ENCODE data around the gene PHETA1. TPM values are rescaled to one million over a fixed set of nuclear protein-coding genes. Genes with fewer than 3 reads are reported as not detected.

The PHETA1 gene
- total RNA-seq, 1 experiment from 2014 or later: 10.6 TPM

DNA sequence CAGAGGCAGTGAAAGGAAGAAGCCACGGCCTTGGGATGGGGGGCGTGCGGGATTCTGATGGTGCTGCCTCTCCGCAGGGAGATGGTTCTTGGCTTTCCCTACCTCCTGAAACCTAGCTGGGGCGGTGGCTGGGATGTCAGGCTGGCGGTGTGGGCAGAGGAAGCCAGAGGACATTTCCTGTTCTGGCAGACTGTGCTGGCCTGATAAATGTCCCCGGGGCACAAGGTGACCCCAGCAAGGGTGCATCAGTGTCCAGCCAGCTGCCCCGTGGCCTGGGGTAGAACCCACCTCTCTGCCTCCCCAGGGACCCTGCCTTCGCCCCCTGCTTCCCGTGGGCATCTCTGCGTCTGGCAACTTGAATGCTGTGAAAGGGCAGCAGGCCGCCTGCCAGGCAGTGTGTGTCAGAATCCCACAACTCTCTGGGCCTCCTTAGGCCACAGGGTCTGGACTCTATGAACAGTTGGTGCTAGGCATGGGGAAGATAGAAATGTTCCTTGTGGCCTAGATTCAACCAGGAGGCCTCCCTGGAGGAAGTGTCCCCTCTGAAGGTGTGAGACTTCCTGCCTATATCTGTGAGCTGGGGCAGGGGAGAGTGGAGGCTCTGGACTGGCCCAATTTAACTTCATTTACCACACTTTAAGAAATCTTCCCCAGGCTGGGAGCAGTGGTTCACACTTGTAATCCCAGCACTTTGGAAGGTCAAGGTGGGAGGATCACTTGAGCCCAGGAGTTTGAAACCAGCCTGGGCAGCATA lies 41.7 kb upstream of the PHETA1 start:
- Histone ChIP-seq H3K27ac (ENCODE audit: low read depth, low read length) (peak overlapping the region; percentile 11; the same call in 1 of the 2 replicates), H3K9me2 (ENCODE audit: insufficient read depth) (no peaks in the 10 kb centered on the region), H3K9ac (ENCODE audit: low read length) (peak overlapping the region; percentile 38; the same call in 1 of the 2 replicates), H3K4me2 (ENCODE audit: low read length) (peak overlapping the region; percentile 67), H3K79me2 (ENCODE audit: insufficient read depth, low read length) (peaks cover 49% of the 10 kb centered on the region), H3K36me3 (ENCODE audit: control insufficient read depth in 1 of 2, insufficient read depth in 2 of 2, low read length in 2 of 2) (no peaks in the 10 kb centered on the region), H3K9me3 (ENCODE audit: control insufficient read depth in 1 of 2, insufficient read depth in 1 of 2, low read depth in 1 of 2, low read length in 2 of 2) (no peaks in the 10 kb centered on the region), H3K27me3 (ENCODE audit: insufficient read depth, low read length) (no peaks in the 10 kb centered on the region), H3K4me1 (ENCODE audit: control insufficient read depth in 1 of 2, insufficient read depth in 2 of 2, low read length in 2 of 2) (peaks cover 30 to 78% of the 10 kb centered on the region in 2 experiments), H3K4me3 (replicated peaks in 1 of 2; ENCODE audit: low read depth in 1 of 2, low read length in 2 of 2) (no peak overlapping the region), H2AFZ (ENCODE audit: low read depth, low read length, poor library complexity, severe bottlenecking) (no peak overlapping the region), H4K20me1 (ENCODE audit: insufficient read depth) (no peaks in the 10 kb centered on the region)
- intact Hi-C loops (cut with micrococcal nuclease): no loop called here
- RAD21 ChIA-PET (ENCODE audit: low non-redundant PET in 1 of 2, low total read pairs in 2 of 2, uncharacterized antibody in 2 of 2, unreplicated experiment in 2 of 2): interaction anchor here in 1 of 2 experiments (0.5 kb wide), 1 partner anchor 10 kb away, joined by 3 read pairs; no protein-coding TSS in a partner anchor
- ATAC-seq (no peak), DNase-seq (ENCODE audit: low read depth, low spot score) (no peak)
- CTCF ChIA-PET: interaction anchor here (1.0 kb wide), 1 partner anchor 13 kb away, joined by 3 read pairs; no protein-coding TSS in a partner anchor
- BruUV-seq (replicated peaks): no TSS peak
- no peak for TF ChIP-seq POLR2AphosphoS5 (IDR thresholded peaks at IDR 0.05; ENCODE audit: low read depth, low read length)
- POLR2A ChIA-PET: interaction anchor here (1.3 kb wide), 1 partner anchor 27 kb away, joined by 4 read pairs; no protein-coding TSS in a partner anchor

DNA sequence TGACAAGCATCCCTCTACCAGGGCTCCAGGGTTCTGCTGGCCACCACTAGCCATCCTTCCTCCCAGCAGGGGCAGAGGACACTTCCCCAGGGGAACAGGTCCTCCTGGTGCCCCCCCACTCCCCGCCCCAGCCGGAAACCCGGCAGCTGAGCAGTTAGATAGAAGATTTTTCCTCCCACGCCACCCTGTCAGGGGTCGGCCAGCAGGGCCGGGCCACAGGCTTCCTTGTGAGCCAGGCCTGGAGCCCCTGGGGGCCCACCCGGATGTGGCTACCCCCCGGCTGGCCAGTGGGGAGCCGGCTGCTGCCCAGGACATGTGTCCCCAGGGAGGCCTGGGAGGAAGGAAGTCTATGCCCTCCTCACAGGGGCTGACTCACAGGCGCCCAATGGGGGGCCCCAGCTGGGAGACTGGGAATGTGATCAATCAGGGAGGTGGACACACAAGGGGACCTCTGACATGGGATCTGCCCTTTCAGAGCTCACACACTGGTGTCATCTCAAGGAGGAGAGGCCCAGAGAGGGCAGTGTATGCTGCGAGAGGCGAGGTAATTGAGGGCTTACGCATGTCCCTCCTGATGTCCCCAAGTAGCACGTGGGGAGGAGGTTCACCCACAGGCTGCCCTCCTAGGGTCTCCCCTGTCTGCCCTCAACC lies 41.0 kb upstream of the PHETA1 start:
- H3K79me2 ChIP-seq (ENCODE audit: insufficient read depth, low read length): peaks cover 45% of the 10 kb centered on the region
- no peak overlapping the region for H2AFZ ChIP-seq (ENCODE audit: low read depth, low read length, poor library complexity, severe bottlenecking)
- H3K4me2 ChIP-seq (ENCODE audit: low read length): peak overlapping the region; percentile 67
- H3K36me3 ChIP-seq (ENCODE audit: control insufficient read depth in 1 of 2, insufficient read depth in 2 of 2, low read length in 2 of 2): no peaks in the 10 kb centered on the region
- CTCF ChIA-PET: no interaction called here
- no peaks in the 10 kb centered on the region for H3K27me3 ChIP-seq (ENCODE audit: insufficient read depth, low read length)
- intact Hi-C loops (cut with micrococcal nuclease): no loop called here
- H4K20me1 ChIP-seq (ENCODE audit: insufficient read depth): no peaks in the 10 kb centered on the region
- peak overlapping the region in 1 of 2 experiments; percentile 18; a peak in 1 of 4 replicates for H3K4me3 ChIP-seq (replicated peaks in 1 of 2; ENCODE audit: low read depth in 1 of 2, low read length in 2 of 2)
- RAD21 ChIA-PET (ENCODE audit: low non-redundant PET in 1 of 2, low total read pairs in 2 of 2, uncharacterized antibody in 2 of 2, unreplicated experiment in 2 of 2): interaction anchor here in 1 of 2 experiments (0.5 kb wide), 1 partner anchor 10 kb away, joined by 3 read pairs; no protein-coding TSS in a partner anchor
- ATAC-seq (no peak), DNase-seq (ENCODE audit: low read depth, low spot score) (no peak)
- H3K4me1 ChIP-seq (ENCODE audit: control insufficient read depth in 1 of 2, insufficient read depth in 2 of 2, low read length in 2 of 2): peaks cover 32 to 80% of the 10 kb centered on the region in 2 experiments
- POLR2A ChIA-PET: interaction anchor here (1.3 kb wide), 1 partner anchor 28 kb away, joined by 4 read pairs; no protein-coding TSS in a partner anchor
- BruUV-seq (replicated peaks): no TSS peak
- no peaks in the 10 kb centered on the region for H3K9me3 ChIP-seq (ENCODE audit: control insufficient read depth in 1 of 2, insufficient read depth in 1 of 2, low read depth in 1 of 2, low read length in 2 of 2)
- peak overlapping the region; percentile 38 for H3K9ac ChIP-seq (ENCODE audit: low read length)
- no peaks in the 10 kb centered on the region for H3K9me2 ChIP-seq (ENCODE audit: insufficient read depth)
- H3K27ac ChIP-seq (ENCODE audit: low read depth, low read length): peak overlapping the region; percentile 30; the same call in 1 of the 2 replicates
- no peak for TF ChIP-seq ZNF274 (IDR thresholded peaks at IDR 0.05; ENCODE audit: low read depth, low read length)
- TF ChIP-seq YY1 (IDR thresholded peaks at IDR 0.05; ENCODE audit: extremely low read depth, insufficient replicate concordance, low read depth, low read length): no peak
- TF ChIP-seq FOSL1 (IDR thresholded peaks at IDR 0.05; ENCODE audit: low read depth): no peak
- no peak for TF ChIP-seq CTCF (IDR thresholded peaks at IDR 0.05 in 2 of 3, conservative IDR thresholded peaks at IDR 0.05 in 1 of 3; ENCODE audit: borderline replicate concordance in 1 of 3, insufficient read depth in 1 of 3, low read depth in 2 of 3, low read length in 2 of 3)
- TF ChIP-seq ELF1 (IDR thresholded peaks at IDR 0.05; ENCODE audit: borderline replicate concordance, low read depth): no peak
- no peak for TF ChIP-seq SIN3A (IDR thresholded peaks at IDR 0.05; ENCODE audit: low read depth)
- TF ChIP-seq JUND (IDR thresholded peaks at IDR 0.05): no peak
- no peak for TF ChIP-seq REST (IDR thresholded peaks at IDR 0.05; ENCODE audit: low read depth)
- no peak for TF ChIP-seq POLR2A (IDR thresholded peaks at IDR 0.05; ENCODE audit: borderline replicate concordance, extremely low read depth, insufficient read depth, insufficient read length)
- no peak for TF ChIP-seq EZH2 (IDR thresholded peaks at IDR 0.05)
- no peak for TF ChIP-seq ZFX (IDR thresholded peaks at IDR 0.05)
- TF ChIP-seq POLR2AphosphoS5 (IDR thresholded peaks at IDR 0.05; ENCODE audit: low read depth, low read length): no peak

Measured in HCT116 (cell line).